HepG2 (cell line): Measurements from ENCODE around the gene CLPSL2. TPM values are rescaled to one million over a fixed set of nuclear protein-coding genes. Genes with fewer than 3 reads are reported as not detected.

ENCODE experiments used
- BCL3 ChIP-seq: sonication (generic); formaldehyde crosslinking; IDR thresholded peaks from 2 replicates; pipeline ENCODE4 v1.5.1; 2020; ENCODE audit warnings: mild to moderate bottlenecking, missing genetic modification reagents, moderate library complexity
- ETV5 ChIP-seq: IDR thresholded peaks from 2 replicates; pipeline ENCODE4 v1.6.1; 2018; ENCODE audit warnings: missing biosample characterization, missing genetic modification reagents, inconsistent platforms, borderline replicate concordance
- ETV6 ChIP-seq: sonication (generic); formaldehyde crosslinking; conservative IDR thresholded peaks from 2 replicates; pipeline ENCODE4 v1.4.0; 2020; ENCODE audit warnings: missing genetic modification reagents
- IKZF5 ChIP-seq: IDR thresholded peaks from 2 replicates; pipeline ENCODE4 v1.6.1; 2018; ENCODE audit warnings: missing genetic modification reagents, mild to moderate bottlenecking, missing compliant biosample characterization
- KLF16 ChIP-seq, 2 experiments: sonication (generic) in 1 of 2; formaldehyde crosslinking in 1 of 2; IDR thresholded peaks; 2 replicates each; pipeline versions ENCODE4 v1.6.1 to v1.8.0; 2016 to 2023; ENCODE audit warnings: missing genetic modification reagents in 2 of 2, missing compliant biosample characterization in 1 of 2
- MYC ChIP-seq: sonication (generic); formaldehyde crosslinking; IDR thresholded peaks from 2 replicates; pipeline ENCODE4 v1.9.0; 2021; ENCODE audit warnings: missing genetic modification reagents, borderline replicate concordance
- NCOA2 ChIP-seq: sonication (generic); formaldehyde crosslinking; IDR thresholded peaks from 2 replicates; pipeline ENCODE4 v1.8.0; 2022; ENCODE audit warnings: inconsistent platforms
- SOX5 ChIP-seq: IDR thresholded peaks from 2 replicates; pipeline ENCODE4 v1.6.1; 2016; ENCODE audit warnings: borderline replicate concordance
- STAG1 ChIP-seq: sonication (generic); formaldehyde crosslinking; IDR thresholded peaks from 2 replicates; pipeline ENCODE4 v1.4.0; 2020; ENCODE audit warnings: missing genetic modification reagents
- YEATS2 ChIP-seq: sonication (generic); formaldehyde crosslinking; IDR thresholded peaks from 2 replicates; pipeline ENCODE4 v1.4.0; 2020; ENCODE audit warnings: missing genetic modification reagents, borderline replicate concordance
- ZFY ChIP-seq: sonication (generic); formaldehyde crosslinking; IDR thresholded peaks from 2 replicates; pipeline ENCODE4 v1.4.0; 2020; ENCODE audit warnings: missing genetic modification reagents
- ZGPAT ChIP-seq: IDR thresholded peaks from 2 replicates; pipeline ENCODE4 v1.6.1; 2016; ENCODE audit warnings: mild to moderate bottlenecking
- ZKSCAN8 ChIP-seq: IDR thresholded peaks from 2 replicates; pipeline ENCODE4 v1.6.1; 2016; ENCODE audit warnings: borderline replicate concordance, missing genetic modification reagents, missing compliant biosample characterization
- ZNF232 ChIP-seq: sonication (generic); formaldehyde crosslinking; IDR thresholded peaks from 2 replicates; pipeline ENCODE4 v1.4.0; 2020; ENCODE audit warnings: missing genetic modification reagents, borderline replicate concordance
- ZNF331 ChIP-seq: sonication (generic); formaldehyde crosslinking; IDR thresholded peaks from 2 replicates; pipeline ENCODE4 v1.4.0; 2020; ENCODE audit warnings: missing genetic modification reagents
- ZNF547 ChIP-seq: sonication (generic); formaldehyde crosslinking; IDR thresholded peaks from 2 replicates; pipeline ENCODE4 v1.5.1; 2020; ENCODE audit warnings: mild to moderate bottlenecking, missing genetic modification reagents
- ZNF672 ChIP-seq: sonication (generic); formaldehyde crosslinking; IDR thresholded peaks from 2 replicates; pipeline ENCODE4 v1.8.1; 2022; ENCODE audit warnings: missing genetic modification reagents
- ZNF83 ChIP-seq: sonication (generic); formaldehyde crosslinking; IDR thresholded peaks from 2 replicates; pipeline ENCODE4 v1.4.0; 2020; ENCODE audit warnings: missing genetic modification reagents, mild to moderate bottlenecking, borderline replicate concordance
- ZNF883 ChIP-seq: sonication (generic); formaldehyde crosslinking; IDR thresholded peaks from 2 replicates; pipeline ENCODE4 v1.5.1; 2020; ENCODE audit warnings: mild to moderate bottlenecking, missing genetic modification reagents; ENCODE audit errors: not compliant biosample characterization
- polyA plus RNA-seq, 8 experiments: library from polyadenylated mRNA; depleted of rRNA in 3 of 8; stranded (reverse) in 7 of 8; unstranded in 1 of 8; fragments of >200 nt; fragmentation: Illumina TruSeq in 4 of 8; extraction: Trizol in 4 of 8; gene quantifications; 2 replicates each; pipeline versions ENCODE4 v1.2.1 to v1.2.3, GENCODE V29; 2011 to 2016; ENCODE audit warnings: low read depth in 4 of 8, missing spikeins in 1 of 8, mixed read lengths in 1 of 8; ENCODE audit not compliant: insufficient read depth in 1 of 8
- total RNA-seq, 5 experiments: library from RNA; depleted of rRNA; stranded (reverse); fragments of >200 nt; fragmentation: Illumina TruSeq; extraction: Trizol; gene quantifications; 2 replicates each; pipeline ENCODE4 v1.2.3, GENCODE V29; 2016; ENCODE audit warnings: low read depth in 1 of 5
- TF ChIP-seq, protein P1 (sequence below): sonication (generic); formaldehyde crosslinking; IDR thresholded peaks from 2 replicates; pipeline ENCODE4 v1.4.0; 2020; ENCODE audit warnings: missing genetic modification reagents, borderline replicate concordance
- TF ChIP-seq, protein P2 (sequence below): IDR thresholded peaks from 2 replicates; pipeline ENCODE4 v1.6.1; 2016; ENCODE audit warnings: mild to moderate bottlenecking, missing biosample characterization, missing genetic modification reagents
- TF ChIP-seq, protein P3 (sequence below): sonication (generic); formaldehyde crosslinking; IDR thresholded peaks from 2 replicates; pipeline ENCODE4 v1.4.0; 2020; ENCODE audit warnings: mild to moderate bottlenecking, missing genetic modification reagents

CLPSL2 gene
- total and polyA plus RNA-seq, 2 of the 13 experiments (the other 11 are each of a cell fraction or from before 2014, with no cell fraction given): not detected

DNA sequence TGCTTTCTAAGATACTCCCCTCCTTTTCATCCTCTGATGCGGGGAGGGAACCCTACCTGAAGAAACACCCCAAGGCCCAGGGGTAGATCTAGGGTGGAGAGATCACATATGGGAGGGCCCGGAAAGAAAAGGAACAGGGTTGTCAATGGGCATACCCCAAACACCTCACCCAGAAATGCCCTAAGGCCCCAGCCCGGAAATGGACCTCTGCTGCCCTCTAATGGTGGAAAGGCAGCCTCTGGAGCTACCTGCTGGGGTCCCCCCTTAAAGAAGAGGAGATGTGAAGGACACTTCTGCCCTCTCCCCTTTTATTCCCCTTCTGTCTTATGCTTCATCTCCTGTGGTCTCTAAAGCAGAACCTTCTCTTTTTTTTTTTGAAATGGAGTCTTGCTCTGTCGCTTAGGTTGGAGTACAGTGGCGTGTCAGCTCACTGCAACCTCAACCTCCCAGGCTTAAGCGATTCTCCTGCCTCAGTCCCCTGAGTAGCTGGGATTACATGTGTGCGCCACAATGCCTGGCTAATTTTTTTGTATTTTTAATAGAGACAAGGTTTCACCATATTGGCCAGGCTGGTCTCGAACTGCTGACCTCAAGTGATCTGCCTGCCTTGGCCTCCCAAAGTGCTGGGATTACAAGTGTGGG, 40.0 kb upstream of the CLPSL2 start (continued):
- TF ChIP-seq ZNF83: no peak
- peak; percentile 93 for TF ChIP-seq STAG1 (CRISPR knock-in tag)
- TF ChIP-seq ZNF883 (CRISPR knock-in tag): peak; percentile 39
- TF ChIP-seq, protein P1, sequence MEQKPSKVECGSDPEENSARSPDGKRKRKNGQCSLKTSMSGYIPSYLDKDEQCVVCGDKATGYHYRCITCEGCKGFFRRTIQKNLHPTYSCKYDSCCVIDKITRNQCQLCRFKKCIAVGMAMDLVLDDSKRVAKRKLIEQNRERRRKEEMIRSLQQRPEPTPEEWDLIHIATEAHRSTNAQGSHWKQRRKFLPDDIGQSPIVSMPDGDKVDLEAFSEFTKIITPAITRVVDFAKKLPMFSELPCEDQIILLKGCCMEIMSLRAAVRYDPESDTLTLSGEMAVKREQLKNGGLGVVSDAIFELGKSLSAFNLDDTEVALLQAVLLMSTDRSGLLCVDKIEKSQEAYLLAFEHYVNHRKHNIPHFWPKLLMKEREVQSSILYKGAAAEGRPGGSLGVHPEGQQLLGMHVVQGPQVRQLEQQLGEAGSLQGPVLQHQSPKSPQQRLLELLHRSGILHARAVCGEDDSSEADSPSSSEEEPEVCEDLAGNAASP (CRISPR knock-in tag): 0 out of 2 replicates have a peak, but pooled peaks have one; percentile 40
- TF ChIP-seq, protein P2, sequence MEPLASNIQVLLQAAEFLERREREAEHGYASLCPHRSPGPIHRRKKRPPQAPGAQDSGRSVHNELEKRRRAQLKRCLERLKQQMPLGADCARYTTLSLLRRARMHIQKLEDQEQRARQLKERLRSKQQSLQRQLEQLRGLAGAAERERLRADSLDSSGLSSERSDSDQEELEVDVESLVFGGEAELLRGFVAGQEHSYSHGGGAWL: 0 out of 2 replicates have a peak, but pooled peaks have one; percentile 51
- 0 out of 2 replicates have a peak, but pooled peaks have one; percentile 33 for TF ChIP-seq ZNF232
- TF ChIP-seq ZNF331 (CRISPR knock-in tag): peak; percentile 6; the same call in 1 of the 2 replicates
- TF ChIP-seq ZNF672 (CRISPR knock-in tag): no peak
- 0 out of 2 replicates have a peak, but pooled peaks have one; percentile 13 for TF ChIP-seq SOX5
- TF ChIP-seq ETV6 (CRISPR knock-in tag): no peak
- TF ChIP-seq IKZF5 (CRISPR knock-in tag): peak; percentile 55; the same call in 1 of the 2 replicates
- TF ChIP-seq ZNF547 (CRISPR knock-in tag): peak; percentile 47; the same call in 1 of the 2 replicates
- TF ChIP-seq ZFY: peak; percentile 30; the same call in 1 of the 2 replicates
- peak in 1 of 2 experiments; percentile 57; a peak in 1 of 4 replicates for TF ChIP-seq KLF16 (CRISPR knock-in tag; IDR thresholded peaks at IDR 0.05)
- TF ChIP-seq MYC (CRISPR knock-in tag): 0 out of 2 replicates have a peak, but pooled peaks have one; percentile 26
- 0 out of 2 replicates have a peak, but pooled peaks have one; percentile 22 for TF ChIP-seq NCOA2
- peak; percentile 38; the same call in 1 of the 2 replicates for TF ChIP-seq YEATS2 (CRISPR knock-in tag)
- 0 out of 2 replicates have a peak, but pooled peaks have one; percentile 12 for TF ChIP-seq BCL3 (CRISPR knock-in tag)
- TF ChIP-seq ZGPAT: 0 out of 2 replicates have a peak, but pooled peaks have one; percentile 33
- peak; percentile 51; the same call in 1 of the 2 replicates for TF ChIP-seq ETV5 (CRISPR knock-in tag)
- TF ChIP-seq, protein P3, sequence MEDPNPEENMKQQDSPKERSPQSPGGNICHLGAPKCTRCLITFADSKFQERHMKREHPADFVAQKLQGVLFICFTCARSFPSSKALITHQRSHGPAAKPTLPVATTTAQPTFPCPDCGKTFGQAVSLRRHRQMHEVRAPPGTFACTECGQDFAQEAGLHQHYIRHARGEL: no peak
- TF ChIP-seq ZKSCAN8 (CRISPR knock-in tag): 0 out of 2 replicates have a peak, but pooled peaks have one; percentile 66
